HCT116 (cell line): ENCODE data around the gene ZNF14. TPM values are rescaled to one million over a fixed set of nuclear protein-coding genes. Genes with fewer than 3 reads are reported as not detected.

ENCODE experiments used
- ATAC-seq: fragments of 200-7000 bp; cut with Tn5 transposase; 2 replicates; pipeline ENCODE4 v1.9.1; 2020; ENCODE audit warnings: mild to moderate bottlenecking, moderate library complexity
- BruUV-seq: library from RNA; stranded (reverse); fragments of 400-500 nt; replicated peaks from 2 replicates; lab custom pipeline; 2021; lab: Mats Ljungman, UMichigan
- CTCF ChIA-PET: fragments of 300-600 bp; sonication (Branson Sonifier 250); formaldehyde crosslinking; loops from one replicate; lab custom pipeline; 2021; ENCODE audit warnings: antibody characterized with exemption; lab: Charles Lee
- POLR2A ChIA-PET: fragments of 300-600, 350-600 bp; sonication (Branson Sonifier 250); formaldehyde crosslinking; loops from one replicate; lab custom pipeline; 2021; ENCODE audit warnings: antibody characterized with exemption; lab: Charles Lee
- RAD21 ChIA-PET, 2 experiments: fragments of 300-600 bp; sonication (Branson Sonifier 250); formaldehyde crosslinking; loops; one replicate each; lab custom pipeline; 2023; ENCODE audit warnings: low total read pairs in 2 of 2; ENCODE audit not compliant: uncharacterized antibody in 2 of 2, unreplicated experiment in 2 of 2, low non-redundant PET in 1 of 2; lab: Charles Lee
- DNase-seq: peaks from one replicate; pipeline ENCODE4 v3.0.0-alpha.2; 2010; ENCODE audit warnings: low read depth, low spot score
- H2AFZ ChIP-seq: fragments of 200-600 bp; shearing (Covaris generic), sonication (generic); 2 replicates; pipeline ENCODE4 v1.6.1; 2017; ENCODE audit warnings: low read depth, mixed run types, mixed read lengths, antibody characterized with exemption, low read length; ENCODE audit not compliant: poor library complexity, severe bottlenecking
- H3K27ac ChIP-seq: 2 replicates; pipeline ENCODE4 v1.5.1; 2012; ENCODE audit warnings: low read depth, low read length
- H3K27me3 ChIP-seq: fragments of 200-600 bp; sonication (generic); 2 replicates; pipeline ENCODE4 v1.6.1; 2016; ENCODE audit warnings: mixed run types, low read length, mixed read lengths; ENCODE audit not compliant: insufficient read depth
- H3K36me3 ChIP-seq, 2 experiments: fragments of 200-500 bp in 1 of 2; fragments of 200-600 bp in 1 of 2; sonication (Bioruptor generic) in 1 of 2; sonication (generic) in 1 of 2; 2 replicates each; pipeline versions ENCODE4 v1.5.1 to v1.6.1; 2014 to 2016; ENCODE audit warnings: low read length in 2 of 2, inconsistent platforms in 1 of 2, mixed read lengths in 1 of 2, mixed run types in 1 of 2; ENCODE audit not compliant: insufficient read depth in 2 of 2, control insufficient read depth in 1 of 2
- H3K4me1 ChIP-seq, 2 experiments: fragments of 200-600 bp in 1 of 2; sonication (generic) in 1 of 2; 2 replicates each; pipeline versions ENCODE4 v1.5.1 to v1.6.1; 2012 to 2017; ENCODE audit warnings: low read length in 2 of 2, inconsistent platforms in 1 of 2, mild to moderate bottlenecking in 1 of 2, mixed read lengths in 1 of 2, mixed run types in 1 of 2, moderate library complexity in 1 of 2; ENCODE audit not compliant: insufficient read depth in 2 of 2, control insufficient read depth in 1 of 2
- H3K4me2 ChIP-seq: fragments of 200-600 bp; sonication (generic); 2 replicates; pipeline ENCODE4 v1.6.1; 2017; ENCODE audit warnings: mixed run types, low read length, mixed read lengths
- H3K4me3 ChIP-seq, 2 experiments: fragments of 200-600 bp in 1 of 2; sonication (generic) in 1 of 2; replicated peaks in 1 of 2; 2 replicates each; pipeline ENCODE4 v1.5.1; 2011 to 2016; ENCODE audit warnings: low read length in 2 of 2, control low read depth in 1 of 2, low read depth in 1 of 2, mild to moderate bottlenecking in 1 of 2, mixed read lengths in 1 of 2, mixed run types in 1 of 2
- H3K79me2 ChIP-seq: fragments of 200-600 bp; sonication (generic); 2 replicates; pipeline ENCODE4 v1.6.1; 2017; ENCODE audit warnings: mild to moderate bottlenecking, mixed run types, low read length, moderate library complexity, mixed read lengths; ENCODE audit not compliant: insufficient read depth
- H3K9ac ChIP-seq: fragments of 200-600 bp; sonication (generic); 2 replicates; pipeline ENCODE4 v1.6.1; 2016; ENCODE audit warnings: low read length, mixed read lengths
- H3K9me2 ChIP-seq: fragments of 200-600 bp; sonication (generic), shearing (Covaris generic); 2 replicates; pipeline ENCODE4 v1.6.1; 2017; ENCODE audit warnings: mixed run types, mild to moderate bottlenecking, moderate library complexity; ENCODE audit not compliant: insufficient read depth
- H3K9me3 ChIP-seq, 2 experiments: fragments of 200-500 bp in 1 of 2; fragments of 200-600 bp in 1 of 2; sonication (Bioruptor generic) in 1 of 2; sonication (generic) in 1 of 2; 2 replicates each; pipeline ENCODE4 v1.6.1; 2014 to 2017; ENCODE audit warnings: low read length in 2 of 2, mixed read lengths in 2 of 2, inconsistent platforms in 1 of 2, low read depth in 1 of 2, mild to moderate bottlenecking in 1 of 2, mixed run types in 1 of 2, moderate library complexity in 1 of 2; ENCODE audit not compliant: control insufficient read depth in 1 of 2, insufficient read depth in 1 of 2
- H4K20me1 ChIP-seq: fragments of 200-600 bp; sonication (generic), shearing (Covaris generic); 2 replicates; pipeline ENCODE4 v1.6.1; 2017; ENCODE audit warnings: mixed run types, mild to moderate bottlenecking, moderate library complexity; ENCODE audit not compliant: insufficient read depth
- EGR1 ChIP-seq: IDR thresholded peaks from 2 replicates; pipeline ENCODE4 v1.6.1; 2012; ENCODE audit warnings: low read depth
- ELF1 ChIP-seq: IDR thresholded peaks from 2 replicates; pipeline ENCODE4 v1.6.1; 2012; ENCODE audit warnings: low read depth, borderline replicate concordance
- EZH2 ChIP-seq: fragments of 200-600 bp; sonication (generic); IDR thresholded peaks from 2 replicates; pipeline ENCODE4 v1.6.1; 2017; ENCODE audit warnings: antibody characterized with exemption, mixed run types
- EZH2phosphoT487 ChIP-seq: fragments of 200-600 bp; IDR thresholded peaks from 2 replicates; pipeline ENCODE4 v1.6.1; 2018; ENCODE audit warnings: antibody characterized with exemption, borderline replicate concordance
- JUND ChIP-seq: IDR thresholded peaks from 2 replicates; pipeline ENCODE4 v1.6.1; 2012
- MAX ChIP-seq: IDR thresholded peaks from 2 replicates; pipeline ENCODE4 v1.6.1; 2012
- POLR2A ChIP-seq: IDR thresholded peaks from 2 replicates; pipeline ENCODE4 v1.7.0; 2011; ENCODE audit warnings: borderline replicate concordance; ENCODE audit not compliant: insufficient read depth, insufficient read length; ENCODE audit errors: extremely low read depth
- POLR2AphosphoS5 ChIP-seq: IDR thresholded peaks from 2 replicates; pipeline ENCODE4 v1.6.1; 2011; ENCODE audit warnings: mild to moderate bottlenecking, low read depth, low read length, moderate library complexity
- SIN3A ChIP-seq: IDR thresholded peaks from 2 replicates; pipeline ENCODE4 v1.6.1; 2012; ENCODE audit warnings: low read depth
- SP1 ChIP-seq: IDR thresholded peaks from 2 replicates; pipeline ENCODE4 v1.6.1; 2012; ENCODE audit warnings: low read depth
- SRF ChIP-seq: IDR thresholded peaks from 2 replicates; pipeline ENCODE4 v1.6.1; 2012; ENCODE audit warnings: low read depth
- TCF7L2 ChIP-seq: IDR thresholded peaks from 2 replicates; pipeline ENCODE4 v1.7.0; 2011; ENCODE audit warnings: borderline replicate concordance, inconsistent platforms; ENCODE audit not compliant: insufficient read depth, insufficient read length; ENCODE audit errors: extremely low read depth
- ZFX ChIP-seq: fragments of 450-650 bp; IDR thresholded peaks from 2 replicates; pipeline ENCODE4 v1.6.1; 2017
- ZNF274 ChIP-seq: fragments of 200-500 bp; sonication (Bioruptor generic); IDR thresholded peaks from 2 replicates; pipeline ENCODE4 v1.6.1; 2014; ENCODE audit warnings: mild to moderate bottlenecking, low read depth, low read length, inconsistent platforms
- intact Hi-C: fragments of 100-400 bp; cut with micrococcal nuclease; formaldehyde crosslinking; loops from 2 replicates; pipeline ENCODE4 v1.10.0; 2022
- total RNA-seq: library from RNA; stranded (reverse); gene quantifications from one replicate; pipeline ENCODE4 v1.2.1, GENCODE V29; 2021; ENCODE audit not compliant: unreplicated experiment
- TF ChIP-seq, protein P1 (sequence below): IDR thresholded peaks from 2 replicates; pipeline ENCODE4 v1.6.1; 2012; ENCODE audit warnings: low read depth
- TF ChIP-seq, protein P2 (sequence below), 3 experiments: fragments of 200-600 bp in 1 of 3; sonication (generic) in 1 of 3; IDR thresholded peaks in 2 of 3; conservative IDR thresholded peaks in 1 of 3; 2 replicates each; pipeline ENCODE4 v1.5.1; 2012 to 2017; ENCODE audit warnings: low read depth in 2 of 3, low read length in 2 of 3, antibody characterized with exemption in 1 of 3, borderline replicate concordance in 1 of 3, control low read depth in 1 of 3, mild to moderate bottlenecking in 1 of 3, mixed read lengths in 1 of 3, mixed run types in 1 of 3, moderate library complexity in 1 of 3; ENCODE audit not compliant: insufficient read depth in 1 of 3
- TF ChIP-seq, protein P3 (sequence below): IDR thresholded peaks from 2 replicates; pipeline ENCODE4 v1.6.1; 2012
- TF ChIP-seq, protein P4 (sequence below): IDR thresholded peaks from 2 replicates; pipeline ENCODE4 v1.6.1; 2011; ENCODE audit warnings: mild to moderate bottlenecking, low read length, moderate library complexity; ENCODE audit not compliant: insufficient replicate concordance; ENCODE audit errors: extremely low read depth

ZNF14 gene
- total RNA-seq, 1 experiment from 2014 or later = 4.8 TPM

- CTCF ChIA-PET = no interaction called here
- no peaks in the 10 kb centered on the region for H4K20me1 ChIP-seq
- RAD21 ChIA-PET = no interaction called here
- H3K79me2 ChIP-seq = peaks cover 23% of the 10 kb centered on the region
- no peak overlapping the region for H2AFZ ChIP-seq
- H3K9ac ChIP-seq = no peak overlapping the region
- no peaks in the 10 kb centered on the region for H3K27me3 ChIP-seq
- TF ChIP-seq SRF = no peak
- TF ChIP-seq SP1 = no peak
- TF ChIP-seq JUND = no peak
- TF ChIP-seq, protein P1, sequence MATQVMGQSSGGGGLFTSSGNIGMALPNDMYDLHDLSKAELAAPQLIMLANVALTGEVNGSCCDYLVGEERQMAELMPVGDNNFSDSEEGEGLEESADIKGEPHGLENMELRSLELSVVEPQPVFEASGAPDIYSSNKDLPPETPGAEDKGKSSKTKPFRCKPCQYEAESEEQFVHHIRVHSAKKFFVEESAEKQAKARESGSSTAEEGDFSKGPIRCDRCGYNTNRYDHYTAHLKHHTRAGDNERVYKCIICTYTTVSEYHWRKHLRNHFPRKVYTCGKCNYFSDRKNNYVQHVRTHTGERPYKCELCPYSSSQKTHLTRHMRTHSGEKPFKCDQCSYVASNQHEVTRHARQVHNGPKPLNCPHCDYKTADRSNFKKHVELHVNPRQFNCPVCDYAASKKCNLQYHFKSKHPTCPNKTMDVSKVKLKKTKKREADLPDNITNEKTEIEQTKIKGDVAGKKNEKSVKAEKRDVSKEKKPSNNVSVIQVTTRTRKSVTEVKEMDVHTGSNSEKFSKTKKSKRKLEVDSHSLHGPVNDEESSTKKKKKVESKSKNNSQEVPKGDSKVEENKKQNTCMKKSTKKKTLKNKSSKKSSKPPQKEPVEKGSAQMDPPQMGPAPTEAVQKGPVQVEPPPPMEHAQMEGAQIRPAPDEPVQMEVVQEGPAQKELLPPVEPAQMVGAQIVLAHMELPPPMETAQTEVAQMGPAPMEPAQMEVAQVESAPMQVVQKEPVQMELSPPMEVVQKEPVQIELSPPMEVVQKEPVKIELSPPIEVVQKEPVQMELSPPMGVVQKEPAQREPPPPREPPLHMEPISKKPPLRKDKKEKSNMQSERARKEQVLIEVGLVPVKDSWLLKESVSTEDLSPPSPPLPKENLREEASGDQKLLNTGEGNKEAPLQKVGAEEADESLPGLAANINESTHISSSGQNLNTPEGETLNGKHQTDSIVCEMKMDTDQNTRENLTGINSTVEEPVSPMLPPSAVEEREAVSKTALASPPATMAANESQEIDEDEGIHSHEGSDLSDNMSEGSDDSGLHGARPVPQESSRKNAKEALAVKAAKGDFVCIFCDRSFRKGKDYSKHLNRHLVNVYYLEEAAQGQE = no peak
- TF ChIP-seq EZH2phosphoT487 = no peak
- no peak for TF ChIP-seq POLR2A
- no peak for TF ChIP-seq SIN3A
- TF ChIP-seq MAX = no peak
- TF ChIP-seq, protein P2, sequence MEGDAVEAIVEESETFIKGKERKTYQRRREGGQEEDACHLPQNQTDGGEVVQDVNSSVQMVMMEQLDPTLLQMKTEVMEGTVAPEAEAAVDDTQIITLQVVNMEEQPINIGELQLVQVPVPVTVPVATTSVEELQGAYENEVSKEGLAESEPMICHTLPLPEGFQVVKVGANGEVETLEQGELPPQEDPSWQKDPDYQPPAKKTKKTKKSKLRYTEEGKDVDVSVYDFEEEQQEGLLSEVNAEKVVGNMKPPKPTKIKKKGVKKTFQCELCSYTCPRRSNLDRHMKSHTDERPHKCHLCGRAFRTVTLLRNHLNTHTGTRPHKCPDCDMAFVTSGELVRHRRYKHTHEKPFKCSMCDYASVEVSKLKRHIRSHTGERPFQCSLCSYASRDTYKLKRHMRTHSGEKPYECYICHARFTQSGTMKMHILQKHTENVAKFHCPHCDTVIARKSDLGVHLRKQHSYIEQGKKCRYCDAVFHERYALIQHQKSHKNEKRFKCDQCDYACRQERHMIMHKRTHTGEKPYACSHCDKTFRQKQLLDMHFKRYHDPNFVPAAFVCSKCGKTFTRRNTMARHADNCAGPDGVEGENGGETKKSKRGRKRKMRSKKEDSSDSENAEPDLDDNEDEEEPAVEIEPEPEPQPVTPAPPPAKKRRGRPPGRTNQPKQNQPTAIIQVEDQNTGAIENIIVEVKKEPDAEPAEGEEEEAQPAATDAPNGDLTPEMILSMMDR (IDR thresholded peaks at IDR 0.05 in 2 of 3, conservative IDR thresholded peaks at IDR 0.05 in 1 of 3; ENCODE audit: borderline replicate concordance in 1 of 3, insufficient read depth in 1 of 3, low read depth in 2 of 3, low read length in 2 of 3) = no peak
- no peak for TF ChIP-seq TCF7L2
- TF ChIP-seq EGR1 = no peak
- no peak for TF ChIP-seq EZH2
- TF ChIP-seq, protein P3, sequence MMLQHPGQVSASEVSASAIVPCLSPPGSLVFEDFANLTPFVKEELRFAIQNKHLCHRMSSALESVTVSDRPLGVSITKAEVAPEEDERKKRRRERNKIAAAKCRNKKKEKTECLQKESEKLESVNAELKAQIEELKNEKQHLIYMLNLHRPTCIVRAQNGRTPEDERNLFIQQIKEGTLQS = no peak
- TF ChIP-seq, protein P4, sequence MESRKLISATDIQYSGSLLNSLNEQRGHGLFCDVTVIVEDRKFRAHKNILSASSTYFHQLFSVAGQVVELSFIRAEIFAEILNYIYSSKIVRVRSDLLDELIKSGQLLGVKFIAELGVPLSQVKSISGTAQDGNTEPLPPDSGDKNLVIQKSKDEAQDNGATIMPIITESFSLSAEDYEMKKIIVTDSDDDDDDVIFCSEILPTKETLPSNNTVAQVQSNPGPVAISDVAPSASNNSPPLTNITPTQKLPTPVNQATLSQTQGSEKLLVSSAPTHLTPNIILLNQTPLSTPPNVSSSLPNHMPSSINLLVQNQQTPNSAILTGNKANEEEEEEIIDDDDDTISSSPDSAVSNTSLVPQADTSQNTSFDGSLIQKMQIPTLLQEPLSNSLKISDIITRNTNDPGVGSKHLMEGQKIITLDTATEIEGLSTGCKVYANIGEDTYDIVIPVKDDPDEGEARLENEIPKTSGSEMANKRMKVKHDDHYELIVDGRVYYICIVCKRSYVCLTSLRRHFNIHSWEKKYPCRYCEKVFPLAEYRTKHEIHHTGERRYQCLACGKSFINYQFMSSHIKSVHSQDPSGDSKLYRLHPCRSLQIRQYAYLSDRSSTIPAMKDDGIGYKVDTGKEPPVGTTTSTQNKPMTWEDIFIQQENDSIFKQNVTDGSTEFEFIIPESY = no peak
- no peak for TF ChIP-seq ZFX
- TF ChIP-seq ZNF274 = no peak
- no peak for TF ChIP-seq POLR2AphosphoS5
- no peak for TF ChIP-seq ELF1
- POLR2A ChIA-PET = no interaction called here
- peaks cover 0 to 3% of the 10 kb centered on the region in 2 experiments; a peak in 2 of 4 replicates for H3K36me3 ChIP-seq
- intact Hi-C loops = loop anchor here (10.0 kb wide), 1 partner anchor 234 kb away; no protein-coding TSS in a partner anchor
- H3K4me1 ChIP-seq = peaks cover 6 to 14% of the 10 kb centered on the region in 2 experiments; a peak in 2 of 4 replicates
- H3K27ac ChIP-seq = no peak overlapping the region
- DNase-seq (no peak), ATAC-seq (no peak)
- peaks cover 0 to 18% of the 10 kb centered on the region in 2 experiments; a peak in 2 of 4 replicates for H3K9me3 ChIP-seq
- BruUV-seq = no TSS peak
- H3K9me2 ChIP-seq = no peaks in the 10 kb centered on the region
- H3K4me3 ChIP-seq = no peak overlapping the region
- H3K4me2 ChIP-seq = no peak overlapping the region
These were observed 45.8 kb upstream of the ZNF14 start for GRCh38 chr19:19778666-19779065.
